CD14-positive monocyte (primary cell): ENCODE data around the gene FBXL13. TPM values are rescaled to one million over a fixed set of nuclear protein-coding genes. Genes with fewer than 3 reads are reported as not detected.
"Not testable (repeated sequence)": the region's sequence is repeated elsewhere in the genome, so short reads cannot be mapped to it uniquely, and the experiment has no call there.

ENCODE experiments used
- DNase-seq, 3 donors: peaks; one replicate each; pipeline ENCODE4 v3.0.0-alpha.2; 2011 to 2022
- H2AFZ ChIP-seq: 2 replicates; pipeline ENCODE4 v1.6.0; 2012; ENCODE audit warnings: mild to moderate bottlenecking, low read depth, low read length, inconsistent platforms; ENCODE audit not compliant: insufficient read depth, poor library complexity, severe bottlenecking
- H3K27ac ChIP-seq, 2 donors: 1 replicate in 1 of 2; 2 replicates in 1 of 2; pipeline ENCODE4 v1.5.1; 2012 to 2013; ENCODE audit warnings: low read length in 2 of 2, control low read depth in 1 of 2, inconsistent platforms in 1 of 2, low read depth in 1 of 2, mild to moderate bottlenecking in 1 of 2
- H3K27me3 ChIP-seq, 2 donors: one replicate each; pipeline versions ENCODE4 v1.6.0 to v1.6.1; 2011 to 2013; ENCODE audit warnings: low read length in 2 of 2; ENCODE audit not compliant: control insufficient read depth in 2 of 2, insufficient read depth in 2 of 2
- H3K36me3 ChIP-seq, 2 donors: replicated peaks in 1 of 2; 1 replicate in 1 of 2; 2 replicates in 1 of 2; pipeline versions ENCODE4 v1.5.1 to v1.6.1; 2012 to 2013; ENCODE audit warnings: low read length in 2 of 2, control low read depth in 1 of 2, inconsistent platforms in 1 of 2, mild to moderate bottlenecking in 1 of 2; ENCODE audit not compliant: insufficient read depth in 2 of 2, control insufficient read depth in 1 of 2
- H3K4me1 ChIP-seq, 2 donors: 1 replicate in 1 of 2; 2 replicates in 1 of 2; pipeline versions ENCODE4 v1.5.1 to v1.6.1; 2012 to 2013; ENCODE audit warnings: low read length in 2 of 2, control low read depth in 1 of 2, inconsistent platforms in 1 of 2, mild to moderate bottlenecking in 1 of 2, moderate library complexity in 1 of 2; ENCODE audit not compliant: insufficient read depth in 2 of 2, control insufficient read depth in 1 of 2
- H3K4me2 ChIP-seq: replicated peaks from 2 replicates; pipeline ENCODE3; 2012; ENCODE audit warnings: low read length, moderate library complexity, mild to moderate bottlenecking; ENCODE audit not compliant: poor library complexity, severe bottlenecking; ENCODE audit errors: extremely low read depth
- H3K4me3 ChIP-seq, 3 experiments: fragments of 200-600 bp in 1 of 3; sonication (generic) in 1 of 3; replicated peaks in 1 of 3; 1 replicate in 2 of 3; 2 replicates in 1 of 3; pipeline ENCODE4 v1.5.1; 2011 to 2013; ENCODE audit warnings: low read length in 3 of 3, mild to moderate bottlenecking in 3 of 3, control low read depth in 2 of 3, low read depth in 2 of 3, inconsistent platforms in 1 of 3, moderate library complexity in 1 of 3
- H3K79me2 ChIP-seq: 2 replicates; pipeline ENCODE4 v1.6.0; 2012; ENCODE audit warnings: mild to moderate bottlenecking, control low read depth, inconsistent platforms, low read length, moderate library complexity; ENCODE audit not compliant: insufficient read depth
- H3K9ac ChIP-seq: 2 replicates; pipeline ENCODE4 v1.6.0; 2017; ENCODE audit warnings: low read length, mild to moderate bottlenecking; ENCODE audit not compliant: insufficient read depth, poor library complexity, severe bottlenecking
- H3K9me3 ChIP-seq, 2 donors: replicated peaks in 1 of 2; 1 replicate in 1 of 2; 2 replicates in 1 of 2; pipeline versions ENCODE4 v1.5.1 to v1.6.1; 2012 to 2013; ENCODE audit warnings: low read length in 2 of 2, control low read depth in 1 of 2; ENCODE audit not compliant: control insufficient read depth in 1 of 2, insufficient read depth in 1 of 2
- H4K20me1 ChIP-seq: 2 replicates; pipeline ENCODE4 v1.6.0; 2012; ENCODE audit warnings: mild to moderate bottlenecking, low read length, control low read depth, moderate library complexity; ENCODE audit not compliant: insufficient read depth
- H3K27ac Mint-ChIP-seq, 7 donors: one replicate each; pipeline ENCODE4 v1.8.0; 2020; ENCODE audit warnings: mild to moderate bottlenecking in 7 of 7, mixed read lengths in 7 of 7, moderate library complexity in 6 of 7, inconsistent platforms in 2 of 7
- H3K27me3 Mint-ChIP-seq, 3 donors: one replicate each; pipeline ENCODE4 v1.8.0; 2021 to 2022; ENCODE audit warnings: low read depth in 3 of 3, mild to moderate bottlenecking in 3 of 3, mixed read lengths in 3 of 3, moderate library complexity in 3 of 3, inconsistent platforms in 1 of 3
- H3K36me3 Mint-ChIP-seq, 2 donors: one replicate each; pipeline ENCODE4 v1.8.0; 2020; ENCODE audit warnings: mixed read lengths in 2 of 2, inconsistent platforms in 1 of 2, mild to moderate bottlenecking in 1 of 2
- H3K4me1 Mint-ChIP-seq: one replicate; pipeline ENCODE4 v1.8.0; 2020; ENCODE audit warnings: mild to moderate bottlenecking, mixed read lengths
- H3K4me3 Mint-ChIP-seq, 2 donors: one replicate each; pipeline ENCODE4 v1.8.0; 2020; ENCODE audit warnings: mild to moderate bottlenecking in 2 of 2, mixed read lengths in 2 of 2, moderate library complexity in 1 of 2
- H3K9me3 Mint-ChIP-seq, 7 donors: one replicate each; pipeline ENCODE4 v1.8.0; 2020 to 2022; ENCODE audit warnings: mixed read lengths in 7 of 7, mild to moderate bottlenecking in 6 of 7, moderate library complexity in 6 of 7, inconsistent platforms in 2 of 7
- WGBS: methylation state at CpG from one replicate; pipeline ENCODE4 v1.1.5; 2013; ENCODE audit warnings: missing lambda C conversion rate; ENCODE audit not compliant: insufficient coverage; 5-methylcytosine and 5-hydroxymethylcytosine counted together
- intact Hi-C, 2 donors: fragments of 100-400 bp; cut with micrococcal nuclease; formaldehyde crosslinking; loops; one replicate each; pipeline versions ENCODE4 v1.15.0 to v1.15.1; 2023
- polyA plus RNA-seq, 3 donors: library from polyadenylated mRNA; depleted of rRNA in 1 of 3; unstranded in 2 of 3; stranded (reverse) in 1 of 3; fragments of 300-500 nt in 2 of 3; fragments of >200 nt in 1 of 3; fragmentation: Illumina TruSeq in 2 of 3; gene quantifications; 1 replicate in 2 of 3; 2 replicates in 1 of 3; pipeline ENCODE4 v1.2.3, GENCODE V29; 2012 to 2021
- TF ChIP-seq, protein P1 (sequence below): fragments of 200-600 bp; IDR thresholded peaks from one replicate; pipeline ENCODE4 v1.8.0; 2022; ENCODE audit warnings: antibody characterized with exemption, mild to moderate bottlenecking

Gene FBXL13
- polyA plus RNA-seq, 3 donors, result 0.05 TPM; not detected in 2

DNA sequence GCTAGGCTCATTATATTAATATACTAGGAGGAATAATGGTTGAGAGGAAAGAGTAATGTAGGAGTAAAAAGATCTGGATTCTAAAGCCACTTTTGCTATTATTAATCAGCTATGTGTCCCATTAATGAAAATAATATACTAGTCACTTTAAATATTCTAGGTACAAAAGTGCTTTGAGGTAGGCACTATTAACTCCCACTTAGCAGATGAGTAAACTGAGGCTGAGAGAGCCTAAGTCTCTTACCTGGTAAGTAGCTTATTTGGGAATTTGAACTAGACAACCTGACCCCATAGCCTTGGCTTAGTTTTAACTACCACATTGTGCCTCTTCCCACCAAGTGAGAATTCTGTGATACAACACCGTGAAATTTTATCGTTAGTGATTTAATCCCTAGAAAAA is 6.3 kb upstream of the FBXL13 start:
- Histone ChIP-seq H3K27me3 (no peaks in the 10 kb centered on the region), H4K20me1 (no peaks in the 10 kb centered on the region), H3K4me1 (peaks cover 20 to 28% of the 10 kb centered on the region in 2 donors), H3K79me2 (peaks cover 31% of the 10 kb centered on the region), H3K9me3 (peaks cover 0 to 4% of the 10 kb centered on the region in 2 donors), H3K4me2 (no peak overlapping the region), H3K27ac (no peak overlapping the region), H2AFZ (no peak overlapping the region), H3K9ac (no peak overlapping the region), H3K4me3 (no peak overlapping the region), H3K36me3 (peaks cover 30 to 33% of the 10 kb centered on the region in 2 donors)
- peaks cover 26 to 46% of the 10 kb centered on the region in 2 donors for H3K36me3 Mint-ChIP-seq
- peaks cover 25% of the 10 kb centered on the region for H3K4me1 Mint-ChIP-seq
- peak overlapping the region in 1 of 7 donors; percentile 67 for H3K27ac Mint-ChIP-seq
- DNase-seq, result no peak
- WGBS, result no CpG with 5 or more reads among the region's 2 CpGs
- no peaks in the 10 kb centered on the region for H3K27me3 Mint-ChIP-seq
- intact Hi-C loops, result no loop called here
- H3K9me3 Mint-ChIP-seq, result peaks cover 4 to 10% (median 9%) of the 10 kb centered on the region in 7 donors
- TF ChIP-seq, protein P1, sequence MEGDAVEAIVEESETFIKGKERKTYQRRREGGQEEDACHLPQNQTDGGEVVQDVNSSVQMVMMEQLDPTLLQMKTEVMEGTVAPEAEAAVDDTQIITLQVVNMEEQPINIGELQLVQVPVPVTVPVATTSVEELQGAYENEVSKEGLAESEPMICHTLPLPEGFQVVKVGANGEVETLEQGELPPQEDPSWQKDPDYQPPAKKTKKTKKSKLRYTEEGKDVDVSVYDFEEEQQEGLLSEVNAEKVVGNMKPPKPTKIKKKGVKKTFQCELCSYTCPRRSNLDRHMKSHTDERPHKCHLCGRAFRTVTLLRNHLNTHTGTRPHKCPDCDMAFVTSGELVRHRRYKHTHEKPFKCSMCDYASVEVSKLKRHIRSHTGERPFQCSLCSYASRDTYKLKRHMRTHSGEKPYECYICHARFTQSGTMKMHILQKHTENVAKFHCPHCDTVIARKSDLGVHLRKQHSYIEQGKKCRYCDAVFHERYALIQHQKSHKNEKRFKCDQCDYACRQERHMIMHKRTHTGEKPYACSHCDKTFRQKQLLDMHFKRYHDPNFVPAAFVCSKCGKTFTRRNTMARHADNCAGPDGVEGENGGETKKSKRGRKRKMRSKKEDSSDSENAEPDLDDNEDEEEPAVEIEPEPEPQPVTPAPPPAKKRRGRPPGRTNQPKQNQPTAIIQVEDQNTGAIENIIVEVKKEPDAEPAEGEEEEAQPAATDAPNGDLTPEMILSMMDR, result no peak
- no peak overlapping the region for H3K4me3 Mint-ChIP-seq

DNA sequence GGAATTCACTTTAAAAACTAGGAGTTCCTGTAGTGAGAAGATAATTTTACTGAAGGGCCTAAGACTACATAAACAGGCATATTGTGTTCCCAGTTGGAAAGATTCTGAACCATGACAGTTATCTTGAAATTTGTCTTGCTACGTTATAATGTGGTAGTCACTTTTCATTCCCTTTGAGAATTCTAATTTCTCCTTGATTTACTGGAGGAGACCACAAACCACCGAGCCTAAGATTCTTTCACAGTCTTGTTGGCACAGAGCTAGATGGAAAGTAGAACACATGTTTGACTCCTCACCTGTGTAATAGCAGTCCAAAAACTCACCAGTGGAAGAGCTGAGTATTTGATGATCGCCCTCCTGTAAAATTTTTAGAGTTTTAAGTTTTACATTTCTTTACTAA is 5.2 kb upstream of the FBXL13 start:
- H3K4me3 ChIP-seq, result no peak overlapping the region
- TF ChIP-seq, protein P1, result no peak

DNA sequence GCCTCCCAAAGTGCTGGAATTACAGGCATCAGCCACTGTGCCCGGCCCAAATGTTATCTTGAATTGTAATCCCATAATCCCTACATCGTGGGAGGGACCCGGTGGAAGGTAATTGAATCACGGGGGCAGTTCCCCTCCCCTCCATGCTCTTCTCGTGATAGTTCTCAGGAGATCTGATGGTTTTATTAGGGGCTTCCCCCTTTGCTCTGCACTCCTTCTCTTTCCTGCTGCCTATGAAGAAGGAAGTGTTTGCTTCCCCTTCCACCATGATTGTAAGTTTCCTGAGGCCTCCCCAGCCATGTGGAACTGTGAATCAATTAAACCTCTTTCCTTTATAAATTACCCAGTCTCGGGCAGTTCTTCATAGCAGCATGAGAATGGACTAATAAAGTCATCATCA is 3.6 kb upstream of the FBXL13 start:
- not testable (repeated sequence) for H3K9me3 ChIP-seq, H3K4me2 ChIP-seq, H4K20me1 ChIP-seq, H3K27me3 ChIP-seq, H3K4me3 ChIP-seq, H2AFZ ChIP-seq, H3K4me3 Mint-ChIP-seq, H3K36me3 ChIP-seq, H3K9ac ChIP-seq, H3K27me3 Mint-ChIP-seq
- DNase-seq, result peak; percentile 37 to 62 (median 52)
- Mint-ChIP-seq H3K4me1 (peaks cover 41% of the 10 kb centered on the region), H3K27ac (peak overlapping the region; percentile 46 to 88 (median 62)), H3K9me3 (peaks cover 4 to 10% (median 9%) of the 10 kb centered on the region in 7 donors), H3K36me3 (peaks cover 8 to 23% of the 10 kb centered on the region in 2 donors)
- whole genome bisulfite sequencing, result no CpG with 5 or more reads among the region's 6 CpGs
- Histone ChIP-seq H3K27ac (peak overlapping the region; percentile 4 to 30), H3K79me2 (peaks cover 38% of the 10 kb centered on the region), H3K4me1 (peaks cover 34 to 45% of the 10 kb centered on the region in 2 donors)
- intact Hi-C loops, result loop anchor here in 1 of 2 donors (10.0 kb wide), 1 partner anchor 217 kb away; the partner anchor contains the start of gene PMPCB

More for the DNA sequence above, 5.2 kb upstream of the FBXL13 start:
- Mint-ChIP-seq H3K27ac (no peak overlapping the region), H3K36me3 (peaks cover 22 to 38% of the 10 kb centered on the region in 2 donors), H3K4me3 (no peak overlapping the region), H3K9me3 (peaks cover 4 to 10% (median 9%) of the 10 kb centered on the region in 7 donors), H3K4me1 (peaks cover 31% of the 10 kb centered on the region), H3K27me3 (no peaks in the 10 kb centered on the region)
- H3K4me1 ChIP-seq, result peaks cover 26 to 34% of the 10 kb centered on the region in 2 donors
- H3K9ac ChIP-seq, result no peak overlapping the region
- no peaks in the 10 kb centered on the region for H3K27me3 ChIP-seq
- no peak overlapping the region for H2AFZ ChIP-seq
- intact Hi-C loops, result loop anchor here in 1 of 2 donors (10.0 kb wide), 1 partner anchor 215 kb away; the partner anchor contains the start of gene PMPCB
- no peak overlapping the region for H3K4me2 ChIP-seq
- no peak for DNase-seq
- H3K36me3 ChIP-seq, result peaks cover 19 to 22% of the 10 kb centered on the region in 2 donors
- H4K20me1 ChIP-seq, result no peaks in the 10 kb centered on the region
- H3K27ac ChIP-seq, result no peak overlapping the region
- peaks cover 0 to 4% of the 10 kb centered on the region in 2 donors for H3K9me3 ChIP-seq
- peaks cover 38% of the 10 kb centered on the region for H3K79me2 ChIP-seq
- WGBS, result 75% methylated on average over 1 of the region's 3 CpGs
